Erythroblast (primary cell): ENCODE data around the gene SPATA17.

Experiments used
- GATA1 ChIP-seq: IDR thresholded peaks from 2 replicates; pipeline ENCODE4 v1.6.1; 2011; ENCODE audit warnings: low read depth, mild to moderate bottlenecking, control low read depth, low read length, moderate library complexity
- POLR2A ChIP-seq: IDR thresholded peaks from 2 replicates; pipeline ENCODE4 v1.6.1; 2011; ENCODE audit warnings: mild to moderate bottlenecking, low read length

- TF ChIP-seq POLR2A (no peak), GATA1 (no peak)
Measured at GRCh38 chr1:217605390-217605789, 25.8 kb upstream of the SPATA17 start.
